H1 (cell line): Measurements from ENCODE around the gene SHCBP1. TPM values are rescaled to one million over a fixed set of nuclear protein-coding genes. Genes with fewer than 3 reads are reported as not detected.

ENCODE experiments used
- CTCF ChIA-PET: fragments of 300-600 bp; sonication (Branson Sonifier 250); formaldehyde crosslinking; loops from one replicate; lab custom pipeline; 2021; ENCODE audit not compliant: partially characterized antibody; lab: Charles Lee
- POLR2A ChIA-PET: fragments of 300-600 bp; sonication (Branson Sonifier 250); formaldehyde crosslinking; loops from one replicate; lab custom pipeline; 2021; ENCODE audit warnings: inconsistent platforms; ENCODE audit not compliant: partially characterized antibody; lab: Charles Lee
- DNase-seq, 2 experiments: peaks; one replicate each; pipeline versions ENCODE4 v3.0.0 to v3.0.0-alpha.2; 2010 to 2022; ENCODE audit warnings: low spot score in 2 of 2, low read depth in 1 of 2, mixed read lengths in 1 of 2
- FAIRE-seq: peaks from 2 replicates; lab custom pipeline; 2011; peaks lifted over from hg19 to GRCh38; lab: Jason Lieb, UNC
- H2AFZ ChIP-seq: 2 replicates; pipeline ENCODE4 v1.8.1; 2012; ENCODE audit warnings: low read length, inconsistent platforms
- H2AK5ac ChIP-seq: 2 replicates; pipeline ENCODE4 v1.6.1; 2013; ENCODE audit warnings: low read depth, low read length
- H2BK120ac ChIP-seq: replicated peaks from 2 replicates; pipeline ENCODE3; 2013; ENCODE audit warnings: low read depth, low read length, inconsistent platforms
- H2BK12ac ChIP-seq: 2 replicates; pipeline ENCODE4 v1.6.1; 2013; ENCODE audit warnings: low read depth, low read length
- H2BK15ac ChIP-seq: 2 replicates; pipeline ENCODE4 v1.6.1; 2013; ENCODE audit warnings: low read length
- H2BK20ac ChIP-seq: 2 replicates; pipeline ENCODE4 v1.6.1; 2013; ENCODE audit warnings: low read length
- H2BK5ac ChIP-seq: 2 replicates; pipeline ENCODE4 v1.6.1; 2013; ENCODE audit warnings: low read depth, low read length
- H3K14ac ChIP-seq: 2 replicates; pipeline ENCODE4 v1.6.1; 2013; ENCODE audit warnings: inconsistent platforms; ENCODE audit not compliant: insufficient read length
- H3K18ac ChIP-seq: 2 replicates; pipeline ENCODE4 v1.6.1; 2013; ENCODE audit warnings: low read length; ENCODE audit errors: extremely low read depth
- H3K23ac ChIP-seq: 2 replicates; pipeline ENCODE4 v1.6.1; 2013; ENCODE audit warnings: inconsistent platforms; ENCODE audit not compliant: insufficient read length
- H3K23me2 ChIP-seq: 2 replicates; pipeline ENCODE4 v1.6.1; 2013; ENCODE audit warnings: low read depth, low read length
- H3K27ac ChIP-seq: 2 replicates; pipeline ENCODE4 v1.6.1; 2011; ENCODE audit warnings: low read depth, low read length, inconsistent platforms
- H3K27me3 ChIP-seq, 4 experiments: replicated peaks in 1 of 4; 1 replicate in 1 of 4; 2 replicates in 3 of 4; pipeline versions ENCODE4 v1.6.1 to v1.8.1; 2011 to 2013; ENCODE audit warnings: low read length in 3 of 4, mild to moderate bottlenecking in 3 of 4, inconsistent platforms in 2 of 4, mixed read lengths in 2 of 4, moderate library complexity in 1 of 4; ENCODE audit not compliant: control insufficient read depth in 3 of 4, insufficient read depth in 3 of 4; ENCODE audit errors: extremely low read depth in 1 of 4
- H3K36me3 ChIP-seq, 4 experiments: 2 replicates each; pipeline versions ENCODE4 v1.6.1 to v1.8.1; 2011 to 2013; ENCODE audit warnings: mild to moderate bottlenecking in 4 of 4, low read length in 3 of 4, moderate library complexity in 2 of 4, control low read depth in 1 of 4, inconsistent platforms in 1 of 4; ENCODE audit not compliant: insufficient read depth in 4 of 4, control insufficient read depth in 2 of 4
- H3K4ac ChIP-seq: replicated peaks from 2 replicates; pipeline ENCODE3; 2013; ENCODE audit warnings: low read length, low read depth, mixed read lengths, inconsistent platforms; ENCODE audit not compliant: insufficient read length
- H3K4me1 ChIP-seq, 4 experiments: replicated peaks in 1 of 4; 1 replicate in 1 of 4; 2 replicates in 3 of 4; pipeline versions ENCODE4 v1.6.1 to v1.8.1; 2011 to 2013; ENCODE audit warnings: low read length in 3 of 4, inconsistent platforms in 2 of 4, mixed read lengths in 1 of 4; ENCODE audit not compliant: insufficient read depth in 4 of 4, control insufficient read depth in 3 of 4
- H3K4me2 ChIP-seq, 2 experiments: 2 replicates each; pipeline versions ENCODE4 v1.6.1 to v1.8.1; 2011 to 2013; ENCODE audit warnings: low read depth in 2 of 2, low read length in 2 of 2, control low read depth in 1 of 2, inconsistent platforms in 1 of 2, mild to moderate bottlenecking in 1 of 2; ENCODE audit not compliant: insufficient read depth in 1 of 2
- H3K4me3 ChIP-seq, 4 experiments: fragments of 200-600, 300-600 bp in 1 of 4; sonication (generic), shearing (Covaris generic), sonication (Bioruptor Twin) in 1 of 4; 2 replicates each; pipeline versions ENCODE4 v1.5.1 to v1.8.1; 2011 to 2016; ENCODE audit warnings: low read length in 4 of 4, low read depth in 3 of 4, control low read depth in 2 of 4, inconsistent platforms in 2 of 4, mild to moderate bottlenecking in 2 of 4, mixed read lengths in 1 of 4, moderate library complexity in 1 of 4; ENCODE audit not compliant: insufficient read depth in 2 of 4; ENCODE audit errors: extremely low read depth in 1 of 4
- H3K56ac ChIP-seq: replicated peaks from 2 replicates; pipeline ENCODE3; 2013; ENCODE audit warnings: low read depth, mild to moderate bottlenecking, mixed read lengths, low read length, inconsistent platforms; ENCODE audit not compliant: insufficient read length
- H3K79me1 ChIP-seq: 2 replicates; pipeline ENCODE4 v1.6.1; 2013; ENCODE audit warnings: low read depth, low read length, control low read depth
- H3K79me2 ChIP-seq, 2 experiments: 2 replicates each; pipeline versions ENCODE4 v1.6.1 to v1.8.1; 2012 to 2013; ENCODE audit warnings: low read length in 2 of 2, mild to moderate bottlenecking in 2 of 2, inconsistent platforms in 1 of 2; ENCODE audit not compliant: insufficient read depth in 2 of 2, control insufficient read depth in 1 of 2
- H3K9ac ChIP-seq, 4 experiments: replicated peaks in 1 of 4; 1 replicate in 1 of 4; 2 replicates in 3 of 4; pipeline versions ENCODE4 v1.6.1 to v1.8.1; 2011 to 2013; ENCODE audit warnings: low read depth in 3 of 4, low read length in 3 of 4, control low read depth in 2 of 4, mild to moderate bottlenecking in 2 of 4, moderate library complexity in 2 of 4, inconsistent platforms in 1 of 4; ENCODE audit errors: extremely low read depth in 1 of 4
- H3K9me3 ChIP-seq, 2 experiments: 2 replicates each; pipeline versions ENCODE4 v1.6.1 to v1.8.1; 2012 to 2013; ENCODE audit warnings: mild to moderate bottlenecking in 2 of 2, moderate library complexity in 2 of 2, control low read depth in 1 of 2, inconsistent platforms in 1 of 2, low read depth in 1 of 2, low read length in 1 of 2, mixed read lengths in 1 of 2; ENCODE audit not compliant: insufficient read depth in 2 of 2
- H4K20me1 ChIP-seq, 2 experiments: replicated peaks in 1 of 2; 2 replicates each; pipeline versions ENCODE3 to v1.8.1; 2011 to 2013; ENCODE audit warnings: inconsistent platforms in 2 of 2, low read length in 2 of 2, mild to moderate bottlenecking in 1 of 2; ENCODE audit not compliant: insufficient read depth in 2 of 2, control insufficient read depth in 1 of 2
- H4K5ac ChIP-seq: 2 replicates; pipeline ENCODE4 v1.6.1; 2013; ENCODE audit warnings: low read length, low read depth, mixed read lengths, inconsistent platforms; ENCODE audit not compliant: insufficient read length
- H4K8ac ChIP-seq: 2 replicates; pipeline ENCODE4 v1.8.0; 2013; ENCODE audit warnings: mild to moderate bottlenecking, moderate library complexity, low read length, inconsistent platforms; ENCODE audit not compliant: insufficient read depth; ENCODE audit errors: extremely low read depth
- H4K91ac ChIP-seq: replicated peaks from 2 replicates; pipeline ENCODE3; 2013; ENCODE audit warnings: low read length, mixed read lengths, inconsistent platforms; ENCODE audit not compliant: insufficient read length
- KDM5A ChIP-seq: fragments of 200-600 bp; IDR thresholded peaks from 2 replicates; pipeline ENCODE4 v1.7.1; 2012; ENCODE audit warnings: mild to moderate bottlenecking, low read length, inconsistent platforms, mixed read lengths
- NANOG ChIP-seq: IDR thresholded peaks from 2 replicates; pipeline ENCODE4 v1.6.1; 2011; ENCODE audit warnings: low read length, low read depth, mild to moderate bottlenecking, inconsistent platforms; ENCODE audit not compliant: insufficient read depth, poor library complexity, severe bottlenecking
- POU5F1 ChIP-seq: IDR thresholded peaks from 2 replicates; pipeline ENCODE4 v1.6.1; 2011; ENCODE audit warnings: low read depth, mild to moderate bottlenecking, low read length, moderate library complexity
- SIN3A ChIP-seq, 2 experiments: IDR thresholded peaks in 1 of 2; conservative IDR thresholded peaks in 1 of 2; 2 replicates each; pipeline ENCODE4 v1.6.1; 2011 to 2012; ENCODE audit warnings: low read length in 2 of 2, improper control_type of control experiment in 1 of 2, low read depth in 1 of 2, mild to moderate bottlenecking in 1 of 2
- TAF1 ChIP-seq: IDR thresholded peaks from 2 replicates; pipeline ENCODE4 v1.6.1; 2011; ENCODE audit warnings: mild to moderate bottlenecking, low read depth, low read length
- TEAD4 ChIP-seq: IDR thresholded peaks from 2 replicates; pipeline ENCODE4 v1.6.1; 2012; ENCODE audit warnings: low read depth, low read length, inconsistent platforms, mixed read lengths
- YY1 ChIP-seq: IDR thresholded peaks from 2 replicates; pipeline ENCODE4 v1.6.1; 2011; ENCODE audit warnings: low read depth, mild to moderate bottlenecking, low read length
- WGBS, 2 experiments: shearing (Covaris generic) in 1 of 2; methylation state at CpG; one replicate each; pipeline versions ENCODE4 v1.1.6 to v1.1.7; 2013 to 2015; ENCODE audit warnings: low lambda C conversion rate in 2 of 2, mixed read lengths in 2 of 2, inconsistent platforms in 1 of 2, low coverage in 1 of 2, missing lambda C conversion rate in 1 of 2; ENCODE audit not compliant: insufficient replicate concordance in 2 of 2, insufficient coverage in 1 of 2, insufficient read length in 1 of 2; ENCODE audit errors: extremely low coverage in 1 of 2, missing lambda C conversion rate in 1 of 2; 5-methylcytosine and 5-hydroxymethylcytosine counted together
- polyA plus RNA-seq, 7 experiments: library from polyadenylated mRNA; depleted of rRNA in 3 of 7; stranded (reverse) in 5 of 7; unstranded in 2 of 7; fragments of >200 nt in 5 of 7; fragments of 200-250 nt in 2 of 7; gene quantifications; 1 replicate in 5 of 7; 2 replicates in 1 of 7; 4 replicates in 1 of 7; pipeline versions ENCODE4 v1.2.1 to v1.2.3, GENCODE V29; 2011 to 2013; ENCODE audit warnings: missing spikeins in 2 of 7, mixed read lengths in 2 of 7
- total RNA-seq: library from RNA; stranded (reverse); fragmentation: NEBNext Ultra II Directional; extraction: Animal tissue kit (Norgen Biotek cat#: 25700); gene quantifications from 2 replicates; pipeline ENCODE4 v1.2.1, GENCODE V29; 2021

Gene SHCBP1
- total and polyA plus RNA-seq, 2 of the 8 experiments (the other 6 are each of a cell fraction or from before 2014, with no cell fraction given): 5.7 to 14.8 TPM

DNA sequence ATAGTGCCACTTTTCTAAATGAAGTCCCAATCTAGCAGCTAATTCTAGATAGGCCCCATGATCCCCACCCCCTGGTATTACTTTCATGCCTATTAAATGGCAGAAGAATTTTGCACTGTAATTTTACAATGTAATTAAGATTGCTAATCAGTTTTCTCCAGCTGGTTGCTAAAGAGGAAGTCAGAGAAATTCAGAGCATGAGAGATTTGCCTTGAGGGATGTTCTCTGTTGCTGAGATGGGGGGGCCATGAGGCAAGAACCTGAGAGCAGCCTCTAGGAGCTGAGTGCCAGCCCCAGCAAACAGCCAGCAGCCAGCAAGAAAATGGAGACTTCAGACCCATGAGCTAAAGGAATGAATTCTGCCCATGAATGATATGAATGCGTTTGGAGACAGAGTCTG lies 38.9 kb downstream of the SHCBP1 start:
- ChIA-PET CTCF (interaction anchor here (0.8 to 2.3 kb wide), 3 partner anchors 19 to 107 kb away, joined by 3 to 6 read pairs (median 4); partner anchors contain the start of gene ORC6), POLR2A (no interaction called here)
- Histone ChIP-seq H3K36me3 (peaks cover 6 to 27% (median 15%) of the 10 kb centered on the region in 4 experiments), H3K56ac (no peak overlapping the region), H3K4ac (no peak overlapping the region), H3K4me3 (no peak overlapping the region), H3K23me2 (no peaks in the 10 kb centered on the region; the same call in 1 of the 2 replicates), H3K27me3 (no peaks in the 10 kb centered on the region), H2BK5ac (no peak overlapping the region), H4K91ac (no peak overlapping the region), H2AFZ (no peak overlapping the region), H4K20me1 (no peaks in the 10 kb centered on the region), H3K9me3 (no peaks in the 10 kb centered on the region), H3K9ac (no peak overlapping the region), H2BK15ac (no peak overlapping the region), H4K5ac (no peak overlapping the region), H3K79me2 (peaks cover 0 to 17% of the 10 kb centered on the region in 2 experiments; a peak in 1 of 4 replicates), H3K4me1 (no peaks in the 10 kb centered on the region), H4K8ac (no peak overlapping the region), H3K18ac (no peak overlapping the region), H3K4me2 (no peak overlapping the region), H2BK20ac (no peak overlapping the region), H3K14ac (no peak overlapping the region), H2AK5ac (no peak overlapping the region), H2BK120ac (no peak overlapping the region), H3K79me1 (peaks cover 4% of the 10 kb centered on the region), H3K23ac (no peak overlapping the region), H2BK12ac (no peak overlapping the region), H3K27ac (no peak overlapping the region)
- TF ChIP-seq TEAD4 (no peak), TAF1 (no peak), KDM5A (no peak), POU5F1 (no peak), NANOG (no peak), YY1 (no peak), SIN3A (conservative IDR thresholded peaks at IDR 0.05 in 1 of 2, IDR thresholded peaks at IDR 0.05 in 1 of 2; ENCODE audit: low read depth in 1 of 2, low read length in 2 of 2) (no peak)
- FAIRE-seq (no peak), DNase-seq (no peak)
- WGBS, 2 experiments: 100% methylated on average over 1 of the region's 1 CpG; no CpG with 5 or more reads in 1 of the 2 experiments
